UCSD-AML1 (cell line): ENCODE measurements around the gene CYP4F11.
"Not testable (repeated sequence)": the region's sequence is repeated elsewhere in the genome, so short reads cannot be mapped to it uniquely, and the experiment has no call there.

ENCODE experiments used
- DNase-seq: peaks from one replicate; lab custom pipeline; 2025; ENCODE audit not compliant: unreplicated experiment; lab: John Stamatoyannopoulos, UW

Gene CYP4F11

DNA sequence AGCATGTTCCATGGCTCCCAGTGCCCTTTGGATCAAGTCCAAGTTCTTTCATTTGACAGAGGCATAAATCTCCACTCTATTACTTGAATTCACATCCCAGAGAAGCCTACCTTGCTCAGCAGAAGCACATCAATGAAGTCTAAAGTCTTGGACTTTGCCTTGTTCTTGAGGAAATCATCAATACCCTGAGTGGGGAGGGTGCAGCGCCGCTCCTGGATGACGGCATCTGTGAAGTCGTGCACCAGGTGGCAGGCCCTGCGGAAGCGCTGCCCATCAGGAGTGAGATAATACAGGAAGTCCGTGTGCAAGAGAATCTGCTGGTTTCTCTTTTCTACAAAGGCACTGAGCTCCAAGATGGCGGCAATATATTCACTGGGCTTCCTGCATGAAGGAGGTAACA lies 10.6 kb downstream of the CYP4F11 start:
- DNase-seq: no peak

GRCh38 chr19:15922021-15922420 lies 12.3 kb downstream of the CYP4F11 start:
- no peak for DNase-seq

GRCh38 chr19:15919243-15919642 lies 15.1 kb downstream of the CYP4F11 start:
- DNase-seq: no peak

DNA sequence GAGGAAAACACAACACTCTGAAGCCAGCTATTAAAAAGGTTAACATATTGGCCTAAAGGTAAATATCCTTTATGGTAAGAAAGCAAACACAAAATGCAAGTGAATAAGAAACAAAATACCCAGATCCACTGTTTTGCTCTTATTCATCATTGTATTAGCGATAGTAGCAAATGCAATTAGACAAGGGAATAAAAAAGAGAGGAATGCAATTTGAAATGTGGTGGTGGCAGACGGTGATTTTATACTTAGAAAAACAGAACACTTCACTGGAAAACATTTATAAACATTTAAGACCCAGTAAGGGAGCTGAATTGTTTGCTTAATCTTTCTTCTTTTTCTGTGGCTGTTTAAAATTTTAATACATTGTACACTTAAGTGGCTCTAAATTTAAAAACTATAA lies 19.2 kb downstream of the CYP4F11 start:
- DNase-seq: no peak

- no peak for DNase-seq
Measured at GRCh38 chr19:15913830-15914229, 20.5 kb downstream of the CYP4F11 start.

GRCh38 chr19:15913384-15913783 lies 20.9 kb downstream of the CYP4F11 start:
- no peak for DNase-seq

GRCh38 chr19:15911599-15912235 lies 22.6 kb downstream of the CYP4F11 start:
- DNase-seq: no peak

- DNase-seq: no peak
Measured at GRCh38 chr19:15905026-15905425, 29.3 kb downstream of the CYP4F11 start.

- DNase-seq: not testable (repeated sequence)
Measured at GRCh38 chr19:15902898-15903297, 31.4 kb downstream of the CYP4F11 start.

GRCh38 chr19:15902254-15902653 lies 32.1 kb downstream of the CYP4F11 start:
- DNase-seq: no peak

GRCh38 chr19:15900504-15900903 lies 33.8 kb downstream of the CYP4F11 start:
- no peak for DNase-seq

- not testable (repeated sequence) for DNase-seq
Measured at GRCh38 chr19:15900032-15900431, 34.3 kb downstream of the CYP4F11 start.

GRCh38 chr19:15899561-15899960 lies 34.8 kb downstream of the CYP4F11 start:
- DNase-seq: not testable (repeated sequence)

GRCh38 chr19:15897738-15898276 lies 36.5 kb downstream of the CYP4F11 start, which contains the start of gene CYP4F2:
Gene CYP4F2 (minus strand): TSS chr19:15898074. CDS start chr19:15897611, 463 bp downstream.
- no peak for DNase-seq

- no peak for DNase-seq
Measured at GRCh38 chr19:15897026-15897737, 37.1 kb downstream of the CYP4F11 start.

DNA sequence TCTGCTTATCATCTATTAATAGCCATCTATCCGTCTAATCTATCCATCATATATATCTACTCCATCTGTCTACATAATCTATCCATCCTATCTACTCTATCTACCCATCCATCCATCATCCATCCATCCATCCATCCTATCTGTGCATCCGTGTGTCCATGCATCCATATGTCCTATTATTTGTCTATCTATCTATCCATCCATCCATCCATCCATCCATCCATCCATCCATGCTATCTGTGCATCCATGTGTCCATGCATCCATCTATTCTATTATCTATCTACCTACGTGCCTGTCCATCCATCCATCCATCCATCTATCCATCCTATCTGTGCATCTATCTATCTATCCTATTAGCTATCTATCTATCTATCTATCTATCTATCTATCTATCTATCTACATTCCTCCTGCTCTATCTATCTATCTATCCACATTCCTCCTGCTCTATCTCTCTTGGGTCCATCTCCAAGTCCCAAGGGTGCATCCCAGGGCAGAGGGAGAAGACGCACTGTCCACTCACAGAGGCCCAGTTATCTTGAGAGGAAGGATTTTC lies 38.4 kb downstream of the CYP4F11 start:
- no peak for DNase-seq

DNA sequence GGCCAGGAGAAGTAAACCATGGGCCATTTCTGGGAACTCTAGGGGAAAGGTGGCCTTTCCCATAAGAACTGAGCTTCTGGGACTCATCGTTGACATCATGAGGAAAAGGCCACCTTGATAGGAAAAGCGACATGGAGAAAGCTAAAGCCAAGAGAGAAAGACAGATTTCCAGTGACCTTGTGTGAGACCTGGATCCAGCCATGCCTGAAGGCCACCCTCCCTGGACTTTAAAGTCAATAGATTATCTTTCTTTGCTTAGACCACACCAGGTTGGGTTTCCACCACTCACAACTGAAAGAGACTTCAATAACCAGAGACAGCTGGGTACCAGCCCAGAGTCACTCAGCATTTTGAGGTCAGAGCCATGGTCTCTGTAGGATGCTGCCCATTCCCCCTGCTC lies 40.0 kb downstream of the CYP4F11 start:
- DNase-seq: no peak

- no peak for DNase-seq
Measured at GRCh38 chr19:15893477-15893876, 40.9 kb downstream of the CYP4F11 start.

- no peak for DNase-seq
Measured at GRCh38 chr19:15892012-15892411, 42.3 kb downstream of the CYP4F11 start.

DNA sequence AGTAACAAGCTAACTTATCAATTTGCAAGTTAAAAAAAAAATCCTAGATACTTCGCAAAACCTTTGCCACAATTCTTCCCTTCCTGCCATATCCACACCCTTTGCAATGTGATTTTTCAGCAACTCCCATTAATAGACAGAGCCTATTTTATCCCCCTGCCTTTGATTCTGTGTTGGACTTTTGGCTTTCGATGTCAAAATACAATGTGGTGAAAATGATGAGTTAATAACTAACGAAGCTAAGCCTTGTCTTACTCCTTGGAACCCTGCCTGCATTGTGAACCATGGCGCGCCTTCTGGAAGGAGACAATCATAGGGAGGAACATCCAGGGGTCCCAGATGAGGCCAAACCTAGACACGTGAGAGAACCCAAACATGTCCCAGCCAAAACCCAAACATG lies 42.9 kb downstream of the CYP4F11 start:
- no peak for DNase-seq

- not testable (repeated sequence) for DNase-seq
Measured at GRCh38 chr19:15889339-15889738, 45.0 kb downstream of the CYP4F11 start.

DNA sequence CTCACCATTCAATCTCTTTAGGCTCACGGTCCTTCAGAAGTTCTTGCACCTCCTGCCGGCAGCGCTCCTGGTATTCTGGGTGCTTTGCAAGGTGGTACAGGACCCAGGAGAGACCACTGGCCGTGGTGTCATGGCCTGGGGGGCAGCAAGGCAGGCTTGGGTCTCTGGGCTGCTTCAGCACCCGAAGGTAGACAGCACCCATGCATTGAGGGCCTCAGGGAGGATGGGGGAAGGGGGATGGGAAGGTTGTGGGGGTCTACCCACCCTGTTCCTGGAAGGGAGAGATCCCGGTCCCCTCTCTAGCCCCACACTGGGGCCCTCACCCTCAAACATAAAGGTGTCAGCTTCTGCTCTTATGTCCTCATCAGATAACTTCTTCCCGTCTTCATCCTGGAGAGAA lies 48.4 kb downstream of the CYP4F11 start:
- no peak for DNase-seq
